NCI-H2107 treated with DMSO at 0.1 percent for 48 hours (cell line): Measurements from ENCODE around the gene CPNE8.

Experiments used
- DNase-seq: peaks from one replicate; lab custom pipeline; 2025; ENCODE audit not compliant: unreplicated experiment; lab: John Stamatoyannopoulos, UW

CPNE8 gene

GRCh38 chr12:38838056-38838850, 67.1 kb downstream of the CPNE8 start:
- DNase-seq, result no peak

- DNase-seq, result no peak
These were observed 73.7 kb downstream of the CPNE8 start for GRCh38 chr12:38831715-38832114.

GRCh38 chr12:38825006-38825405, 80.4 kb downstream of the CPNE8 start:
- no peak for DNase-seq

- DNase-seq, result no peak
These were observed 81.7 kb downstream of the CPNE8 start for GRCh38 chr12:38823738-38824137.

GRCh38 chr12:38823314-38823713, 82.1 kb downstream of the CPNE8 start:
- DNase-seq, result no peak

- no peak for DNase-seq
These were observed 87.4 kb downstream of the CPNE8 start for GRCh38 chr12:38817942-38818341.

GRCh38 chr12:38813923-38814322, 91.5 kb downstream of the CPNE8 start:
- no peak for DNase-seq

- no peak for DNase-seq
These were observed 93.5 kb downstream of the CPNE8 start for GRCh38 chr12:38811814-38812356.

GRCh38 chr12:38809832-38810231, 95.6 kb downstream of the CPNE8 start:
- no peak for DNase-seq

GRCh38 chr12:38788106-38788505, 117.3 kb downstream of the CPNE8 start:
- no peak for DNase-seq

GRCh38 chr12:38785381-38785780, 120.0 kb downstream of the CPNE8 start:
- DNase-seq, result no peak

GRCh38 chr12:38783304-38783703, 122.1 kb downstream of the CPNE8 start:
- no peak for DNase-seq

- DNase-seq, result no peak
These were observed 123.0 kb downstream of the CPNE8 start for GRCh38 chr12:38782359-38782758.

GRCh38 chr12:38776647-38777046, 128.7 kb downstream of the CPNE8 start:
- no peak for DNase-seq

- DNase-seq, result no peak
These were observed 129.9 kb downstream of the CPNE8 start for GRCh38 chr12:38775457-38775856.

GRCh38 chr12:38772437-38772836, 133.0 kb downstream of the CPNE8 start:
- no peak for DNase-seq

- no peak for DNase-seq
These were observed 133.5 kb downstream of the CPNE8 start for GRCh38 chr12:38771871-38772270.

- no peak for DNase-seq
These were observed 143.6 kb downstream of the CPNE8 start for GRCh38 chr12:38761636-38762342.

GRCh38 chr12:38761111-38761510, 144.3 kb downstream of the CPNE8 start:
- DNase-seq, result no peak

- no peak for DNase-seq
These were observed 145.8 kb downstream of the CPNE8 start for GRCh38 chr12:38759621-38760020.

GRCh38 chr12:38746744-38747143, 158.6 kb downstream of the CPNE8 start:
- no peak for DNase-seq

GRCh38 chr12:38745601-38746000, 159.8 kb downstream of the CPNE8 start:
- DNase-seq, result no peak
